ENCODE measurements around the gene ATM. TPM values are rescaled to one million over a fixed set of nuclear protein-coding genes. Genes with fewer than 3 reads are reported as not detected.

Gene ATM
- total and polyA plus RNA-seq, 8 donors: 3.1 to 518 (median 117) TPM

DNA sequence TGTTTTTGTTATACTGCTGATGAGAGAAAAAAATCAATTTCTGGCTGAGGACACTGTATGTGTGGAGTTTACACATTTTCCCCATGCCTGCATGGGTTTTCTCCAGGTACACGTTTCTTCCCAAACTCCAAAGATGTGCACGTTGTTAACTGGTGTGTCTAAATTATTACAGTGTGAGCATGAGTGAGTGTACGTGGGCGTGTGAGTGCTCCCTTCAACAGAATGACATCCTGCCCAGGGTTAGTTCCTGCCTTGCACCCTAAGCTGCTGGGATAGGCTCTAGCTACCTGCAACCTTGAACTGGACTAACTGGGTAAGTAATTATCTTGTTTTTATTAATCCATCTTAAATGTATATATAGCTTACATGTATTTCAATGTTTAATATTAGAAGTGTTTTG is 5.9 kb upstream of the ATM start:
- 68 to 76% (median 71%) methylated on average over 4 of the region's 4 CpGs for WGBS, 5 donors
- intact Hi-C loops (cut with DNase I; ENCODE audit: low total_unique reads): no loop called here
- TF ChIP-seq POLR2A (IDR thresholded peaks at IDR 0.05) (no peak), POLR2AphosphoS5 (IDR thresholded peaks at IDR 0.05) (no peak), EP300 (IDR thresholded peaks at IDR 0.05) (no peak)
- TF ChIP-seq, protein P1, sequence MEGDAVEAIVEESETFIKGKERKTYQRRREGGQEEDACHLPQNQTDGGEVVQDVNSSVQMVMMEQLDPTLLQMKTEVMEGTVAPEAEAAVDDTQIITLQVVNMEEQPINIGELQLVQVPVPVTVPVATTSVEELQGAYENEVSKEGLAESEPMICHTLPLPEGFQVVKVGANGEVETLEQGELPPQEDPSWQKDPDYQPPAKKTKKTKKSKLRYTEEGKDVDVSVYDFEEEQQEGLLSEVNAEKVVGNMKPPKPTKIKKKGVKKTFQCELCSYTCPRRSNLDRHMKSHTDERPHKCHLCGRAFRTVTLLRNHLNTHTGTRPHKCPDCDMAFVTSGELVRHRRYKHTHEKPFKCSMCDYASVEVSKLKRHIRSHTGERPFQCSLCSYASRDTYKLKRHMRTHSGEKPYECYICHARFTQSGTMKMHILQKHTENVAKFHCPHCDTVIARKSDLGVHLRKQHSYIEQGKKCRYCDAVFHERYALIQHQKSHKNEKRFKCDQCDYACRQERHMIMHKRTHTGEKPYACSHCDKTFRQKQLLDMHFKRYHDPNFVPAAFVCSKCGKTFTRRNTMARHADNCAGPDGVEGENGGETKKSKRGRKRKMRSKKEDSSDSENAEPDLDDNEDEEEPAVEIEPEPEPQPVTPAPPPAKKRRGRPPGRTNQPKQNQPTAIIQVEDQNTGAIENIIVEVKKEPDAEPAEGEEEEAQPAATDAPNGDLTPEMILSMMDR (IDR thresholded peaks at IDR 0.05): no peak

DNA sequence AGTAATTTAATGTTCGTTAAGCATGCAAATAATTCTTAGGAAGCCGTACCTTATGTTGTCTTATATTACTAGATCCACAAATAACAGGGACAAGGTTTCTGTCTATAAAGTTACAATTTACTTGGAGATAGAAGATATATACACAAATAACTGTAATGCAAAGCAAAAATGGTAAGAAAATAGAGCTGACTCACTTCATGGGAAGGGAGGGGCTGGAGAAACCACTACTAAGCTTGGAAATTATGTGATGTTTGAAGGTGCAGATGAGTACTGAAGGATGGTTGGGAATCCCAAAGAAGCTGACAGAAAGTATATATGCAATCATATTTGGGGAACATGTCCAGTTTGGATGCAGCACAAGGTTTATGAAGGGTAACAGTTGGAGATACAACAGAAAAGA is 4.4 kb upstream of the ATM start:
- peaks cover 10 to 47% (median 30%) of the 10 kb centered on the region in 4 donors for H3K4me1 ChIP-seq
- peaks cover 0 to 6% (median 0%) of the 10 kb centered on the region in 4 donors for H3K36me3 ChIP-seq
- WGBS, 5 donors: 35 to 77% (median 59%) methylated on average over 2 of the region's 2 CpGs
- H3K27ac ChIP-seq: no peak overlapping the region
- intact Hi-C loops (cut with DNase I; ENCODE audit: low total_unique reads): no loop called here
- no peak overlapping the region for H3K4me3 ChIP-seq
- no peaks in the 10 kb centered on the region for H3K9me3 ChIP-seq
- TF ChIP-seq POLR2A (IDR thresholded peaks at IDR 0.05) (no peak), POLR2AphosphoS5 (IDR thresholded peaks at IDR 0.05) (no peak), EP300 (IDR thresholded peaks at IDR 0.05) (no peak)
- TF ChIP-seq, protein P1 (IDR thresholded peaks at IDR 0.05): no peak
- DNase-seq: no peak
- no peaks in the 10 kb centered on the region for H3K27me3 ChIP-seq

More for the DNA sequence above, 5.9 kb upstream of the ATM start:
- Histone ChIP-seq H3K9me3 (no peaks in the 10 kb centered on the region), H3K27me3 (no peaks in the 10 kb centered on the region), H3K4me1 (peaks cover 10 to 47% (median 30%) of the 10 kb centered on the region in 4 donors), H3K27ac (no peak overlapping the region), H3K4me3 (no peak overlapping the region), H3K36me3 (peaks cover 0 to 20% (median 11%) of the 10 kb centered on the region in 4 donors)
- no peak for DNase-seq

DNA sequence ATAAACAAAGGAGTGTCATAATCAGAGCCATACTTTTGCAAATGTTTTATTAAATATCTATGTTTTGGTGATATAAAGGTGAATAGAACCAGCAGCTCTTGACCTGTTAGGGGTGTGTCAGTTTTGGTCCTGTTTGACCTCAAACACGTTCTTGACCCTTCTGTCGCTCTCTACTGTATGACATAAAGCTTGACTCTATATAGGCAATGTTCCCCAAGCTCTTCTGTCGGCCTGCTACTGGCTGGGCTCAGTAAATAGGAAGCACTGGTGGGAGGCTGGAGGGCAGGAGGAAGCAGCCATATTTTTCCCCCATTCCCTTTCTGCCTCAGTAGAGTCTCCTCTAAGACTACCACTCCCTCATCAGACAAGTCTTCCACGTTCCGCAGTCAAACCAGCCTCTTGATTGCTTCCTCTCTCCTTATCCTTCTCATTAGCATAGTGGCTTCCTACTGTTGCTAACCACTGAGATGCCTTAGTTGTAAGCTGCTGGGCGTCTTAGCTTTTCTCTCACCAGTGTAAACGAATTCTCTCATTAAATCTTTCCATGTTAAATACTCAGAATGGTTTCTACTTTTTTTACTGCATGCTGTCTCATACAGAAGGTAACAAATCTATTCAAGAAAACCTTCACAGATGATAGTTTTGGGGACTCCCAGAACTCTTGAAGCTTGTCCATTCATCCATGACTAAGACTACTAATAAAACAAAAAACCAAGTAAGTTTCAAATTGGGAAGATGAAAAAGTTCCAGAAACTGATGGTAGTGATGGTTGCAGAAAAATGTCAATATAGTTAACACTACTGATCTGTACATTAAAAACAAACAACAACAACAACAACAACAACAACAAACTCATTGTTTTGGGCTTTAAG is 3.7 kb upstream of the ATM start:
- DNase-seq: no peak
- WGBS, 5 donors: 72 to 78% (median 75%) methylated on average over 7 of the region's 7 CpGs
- no peak overlapping the region for H3K4me3 ChIP-seq

DNA sequence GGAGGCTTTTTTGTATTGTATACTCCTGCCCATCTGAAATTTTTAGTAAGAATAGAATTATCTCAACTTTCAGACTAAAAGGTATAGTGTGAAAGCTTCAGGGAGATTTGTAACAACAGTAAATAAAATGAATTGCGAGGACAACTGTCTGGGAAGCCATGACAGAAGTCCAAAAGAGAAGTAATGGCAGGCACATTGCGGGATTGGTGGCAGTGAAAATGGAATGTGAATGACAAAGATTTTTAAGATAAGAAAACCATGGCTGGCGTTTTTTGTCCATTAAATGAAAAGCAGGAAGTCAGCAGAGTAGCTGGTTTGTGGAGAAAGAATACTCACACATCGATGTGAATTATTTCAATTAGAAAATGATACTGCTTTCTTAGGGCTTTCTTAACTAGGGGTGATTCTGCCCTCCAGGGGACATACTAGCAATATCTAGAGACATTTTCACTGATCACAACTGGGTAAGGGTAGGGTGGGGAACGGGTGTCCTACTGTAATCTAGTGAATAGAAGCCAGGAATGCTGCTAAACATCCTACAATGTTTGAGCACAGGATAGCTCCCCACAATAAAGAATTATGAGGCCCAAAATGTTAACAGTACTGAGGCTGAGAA is 2.0 kb upstream of the ATM start:
- WGBS, 5 donors: 43 to 48% (median 48%) methylated on average over 5 of the region's 5 CpGs
- Histone ChIP-seq H3K9me3 (no peaks in the 10 kb centered on the region), H3K4me1 (peaks cover 21 to 65% (median 46%) of the 10 kb centered on the region in 4 donors), H3K27me3 (no peaks in the 10 kb centered on the region), H3K36me3 (no peaks in the 10 kb centered on the region), H3K4me3 (peak overlapping the region; percentile 71 to 86 (median 79)), H3K27ac (peak overlapping the region in 2 of 5 donors; percentile 95 to 98)
- TF ChIP-seq POLR2AphosphoS5 (IDR thresholded peaks at IDR 0.05) (no peak), POLR2A (IDR thresholded peaks at IDR 0.05) (no peak), EP300 (IDR thresholded peaks at IDR 0.05) (no peak)
- TF ChIP-seq, protein P1 (IDR thresholded peaks at IDR 0.05): no peak
- intact Hi-C loops (cut with DNase I; ENCODE audit: low total_unique reads): no loop called here
- no peak for DNase-seq

More for the DNA sequence above, 3.7 kb upstream of the ATM start:
- Histone ChIP-seq H3K9me3 (no peaks in the 10 kb centered on the region), H3K27me3 (no peaks in the 10 kb centered on the region), H3K4me1 (peaks cover 16 to 54% (median 36%) of the 10 kb centered on the region in 4 donors), H3K36me3 (no peaks in the 10 kb centered on the region), H3K27ac (no peak overlapping the region)
- TF ChIP-seq EP300 (IDR thresholded peaks at IDR 0.05): no peak
- TF ChIP-seq POLR2A (IDR thresholded peaks at IDR 0.05): no peak
- TF ChIP-seq POLR2AphosphoS5 (IDR thresholded peaks at IDR 0.05): no peak
- TF ChIP-seq, protein P1 (IDR thresholded peaks at IDR 0.05): no peak
- intact Hi-C loops (cut with DNase I; ENCODE audit: low total_unique reads): no loop called here
